ENCODE results near the gene PKD2L2.
"Not testable (repeated sequence)": the region's sequence is repeated elsewhere in the genome, so short reads cannot be mapped to it uniquely, and the experiment has no call there.

The PKD2L2 gene

DNA sequence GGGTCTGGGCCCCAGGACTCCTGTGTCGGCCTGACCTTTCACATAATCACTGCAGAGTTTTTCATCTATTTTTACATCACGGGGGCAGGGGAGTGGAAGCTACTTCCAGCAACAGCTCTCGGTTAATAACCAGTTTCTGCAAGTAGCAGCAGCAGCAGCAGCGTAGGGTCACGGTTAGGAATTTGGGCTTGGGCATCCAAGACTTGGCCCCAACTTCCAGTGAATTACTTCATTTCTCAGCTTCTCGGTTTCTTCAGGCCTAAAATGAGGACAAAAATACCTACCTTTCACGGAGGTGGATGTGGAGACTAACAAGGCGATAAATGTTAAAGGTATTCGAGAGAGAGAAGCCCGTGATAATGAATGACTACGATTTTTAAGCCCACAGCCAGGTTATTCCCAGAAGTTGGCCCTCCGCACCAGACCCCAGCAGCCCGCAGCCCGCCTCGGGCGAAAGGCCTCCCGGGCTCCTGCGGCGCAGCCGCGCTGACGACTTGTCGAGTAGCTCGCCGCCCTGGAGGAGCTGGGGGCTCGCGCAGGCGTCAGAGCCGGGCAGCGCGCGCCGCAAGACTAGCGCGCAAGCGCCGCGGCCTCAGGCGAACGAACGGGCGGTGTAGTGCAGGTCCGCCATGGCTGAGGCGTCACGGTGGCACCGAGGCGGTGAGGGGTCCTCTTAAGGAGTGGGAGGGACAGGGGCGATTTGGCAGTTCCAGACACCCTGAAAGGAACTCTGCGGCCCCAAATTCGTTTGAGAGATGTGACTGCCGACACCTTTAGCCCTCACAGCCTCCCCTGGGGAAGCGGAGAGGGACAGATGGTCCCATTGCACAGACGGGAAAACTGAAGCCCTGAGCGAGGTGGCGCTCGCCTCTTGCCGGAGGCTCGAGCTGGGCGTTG lies at the start of gene PKD2L2:
TSS of gene PKD2L2 (plus strand) at position 595 of the 897 bp plus-strand sequence. CDS start at position 630, 35 bp downstream.
- peak; percentile 48 to 73 (median 60) for DNase-seq

DNA sequence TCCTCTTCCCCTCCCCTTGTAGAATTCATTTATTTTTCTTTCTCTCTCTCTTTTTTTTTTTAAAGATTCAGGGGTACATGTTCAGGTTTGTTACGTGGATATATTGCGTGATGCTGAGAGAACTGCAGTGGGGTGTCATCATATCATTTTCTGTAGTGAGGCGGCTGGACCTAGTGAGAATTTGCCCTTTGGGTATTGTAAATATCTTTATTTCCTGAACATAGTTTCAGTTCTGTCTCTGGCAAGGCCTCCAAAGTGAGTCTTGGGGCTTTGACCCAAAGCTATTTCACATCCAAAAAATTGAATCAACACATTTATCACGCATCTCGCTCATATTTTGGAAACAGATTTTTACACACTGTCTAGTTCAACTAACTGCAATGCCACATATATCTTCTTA lies 47.0 kb upstream of the PKD2L2 start:
- no peak for DNase-seq

GRCh38 chr5:137843676-137844299 lies 45.5 kb upstream of the PKD2L2 start:
- DNase-seq, result no peak

GRCh38 chr5:137845472-137845871 lies 43.8 kb upstream of the PKD2L2 start:
- no peak for DNase-seq

DNA sequence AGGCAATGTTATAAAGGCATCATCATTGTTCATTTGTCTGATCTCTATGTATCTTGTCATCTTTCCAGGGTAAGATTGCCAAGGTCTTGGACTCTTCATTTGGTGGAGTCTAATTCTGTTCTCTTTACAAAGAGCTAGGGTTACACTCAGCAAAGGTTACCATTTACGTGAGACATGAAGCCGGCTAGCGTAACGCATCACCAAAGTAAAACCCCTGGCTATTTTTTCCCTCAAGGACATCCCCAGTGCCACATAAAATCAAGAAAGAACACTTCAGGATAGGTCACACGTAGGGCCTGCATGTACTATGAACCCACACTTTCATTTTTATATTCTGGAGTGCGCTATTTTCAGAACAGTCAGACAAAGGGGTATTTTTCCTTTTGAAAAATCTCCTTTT lies 41.6 kb upstream of the PKD2L2 start:
- no peak for DNase-seq

- DNase-seq, result not testable (repeated sequence)
These were observed 36.1 kb upstream of the PKD2L2 start for GRCh38 chr5:137853165-137853564.

DNA sequence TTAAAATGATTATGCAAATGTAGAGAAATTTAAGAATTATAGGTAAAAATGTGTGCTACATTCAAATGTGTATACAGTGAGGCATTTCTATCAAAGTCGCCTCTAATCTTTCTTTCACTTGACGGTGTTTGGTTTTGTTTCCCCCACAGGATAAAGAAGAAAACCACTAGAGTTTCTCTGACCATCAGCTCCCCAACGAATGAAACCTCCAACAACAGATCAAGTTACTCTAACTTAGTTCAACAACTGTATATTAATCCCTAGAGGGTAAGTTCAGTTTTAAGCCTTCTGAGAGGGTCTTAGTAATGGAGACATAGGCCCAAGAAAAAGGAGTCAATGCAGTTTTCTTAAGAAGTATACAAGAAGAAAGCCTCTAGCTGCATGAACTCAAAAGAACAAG lies 33.1 kb upstream of the PKD2L2 start:
- no peak for DNase-seq

- no peak for DNase-seq
These were observed 32.1 kb upstream of the PKD2L2 start for GRCh38 chr5:137856916-137857862.

GRCh38 chr5:137858223-137858916 lies 30.9 kb upstream of the PKD2L2 start:
- DNase-seq, result no peak

GRCh38 chr5:137858954-137859353 lies 30.3 kb upstream of the PKD2L2 start:
- no peak for DNase-seq

DNA sequence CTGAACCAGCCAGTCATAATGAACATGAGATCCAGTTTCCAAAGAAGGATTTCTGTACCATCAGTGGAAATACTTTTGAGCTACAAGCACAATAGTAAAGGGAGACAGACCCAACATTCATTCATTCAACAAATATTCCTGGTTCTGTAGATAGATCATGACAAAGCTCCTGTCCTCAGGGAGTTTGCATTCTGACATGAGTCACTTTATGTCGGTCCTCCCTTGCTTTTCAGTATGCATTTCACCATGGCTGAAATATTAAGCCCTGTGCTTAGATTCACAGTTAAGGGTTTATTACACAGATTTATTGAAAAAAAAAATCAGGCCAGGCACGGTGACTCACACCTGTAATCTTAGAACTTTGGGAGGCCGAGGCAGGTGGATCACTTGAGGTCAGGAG lies 27.0 kb upstream of the PKD2L2 start:
- DNase-seq, result no peak

DNA sequence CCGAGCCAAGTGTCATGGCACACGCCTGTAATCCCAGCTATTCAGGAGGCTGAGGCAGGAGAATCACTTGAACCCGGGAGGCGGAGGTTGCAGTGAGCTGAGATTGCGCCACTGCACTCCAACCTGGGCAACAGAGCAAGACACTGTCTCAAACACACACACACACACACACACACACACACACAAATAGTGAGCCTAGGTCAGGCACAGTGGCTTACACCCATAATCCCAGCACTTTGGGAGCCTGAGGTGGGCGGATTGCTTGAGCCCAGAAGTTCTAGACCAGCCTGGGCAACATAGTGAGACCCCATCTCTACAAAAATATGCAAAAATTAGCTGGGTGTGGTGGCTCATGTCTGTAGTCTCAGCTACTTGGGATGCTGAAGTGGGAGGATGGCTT lies 25.6 kb upstream of the PKD2L2 start:
- not testable (repeated sequence) for DNase-seq

DNA sequence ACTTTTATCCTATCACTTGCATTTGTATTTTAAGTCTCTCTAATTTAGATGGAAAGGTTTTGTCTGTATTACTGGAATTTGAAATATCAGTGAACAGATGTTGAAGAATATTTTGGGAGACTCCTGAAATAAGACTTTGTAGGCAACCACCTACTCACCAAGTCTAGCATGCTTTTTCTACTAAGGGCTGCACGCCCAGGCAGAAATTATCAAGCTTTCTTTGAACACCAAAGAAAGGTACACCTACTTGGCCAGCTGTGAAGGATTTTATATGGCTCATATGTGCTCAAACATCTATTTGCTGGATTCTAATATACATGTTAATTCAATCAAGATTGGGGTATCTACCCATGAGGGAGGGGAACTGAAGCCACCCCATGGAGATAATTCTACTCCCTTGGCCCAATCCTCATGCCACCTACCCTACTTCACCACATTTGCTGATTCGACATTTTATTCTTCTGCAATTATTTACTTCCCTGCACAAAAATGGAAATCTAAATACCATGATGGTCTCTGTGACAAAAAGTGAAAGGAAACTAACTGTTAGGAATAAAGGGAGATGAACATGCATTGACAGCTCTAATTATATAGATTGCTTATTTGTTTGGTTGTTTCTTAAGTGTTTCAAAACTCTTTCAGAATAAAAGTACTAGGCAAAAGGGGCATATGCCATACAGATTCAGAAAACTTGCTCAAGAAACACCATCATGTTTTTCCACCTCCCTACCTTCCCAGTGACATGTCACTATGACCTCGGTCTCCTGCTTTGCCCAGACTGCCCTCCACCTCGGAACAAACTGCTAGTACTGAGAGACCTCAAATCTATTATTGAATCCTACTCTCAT lies 22.5 kb upstream of the PKD2L2 start:
- no peak for DNase-seq

DNA sequence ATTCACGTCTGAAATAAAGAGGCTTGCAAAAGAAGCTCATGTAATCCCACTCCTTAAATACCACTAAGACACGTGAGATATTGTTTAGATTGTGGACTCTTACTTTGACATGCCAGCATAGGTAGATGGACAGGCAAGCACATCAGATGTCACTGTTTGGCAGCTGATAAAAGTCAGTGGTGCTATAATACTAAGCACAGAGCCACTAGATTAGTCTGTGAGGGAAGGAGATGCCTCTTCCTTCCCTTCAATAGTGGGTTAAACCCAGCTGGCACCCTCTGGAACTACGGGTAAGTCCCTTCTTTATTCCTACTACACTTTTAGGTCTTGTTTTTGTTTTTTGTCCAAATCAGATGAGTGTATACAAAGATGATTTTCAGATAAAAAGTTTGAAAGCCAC lies 21.6 kb upstream of the PKD2L2 start, which contains the start of gene MYOT:
TSS of gene MYOT (plus strand) at position 197 of the 400 bp plus-strand sequence. CDS start 2,792 bp downstream, outside the sequence.
- no peak for DNase-seq

- DNase-seq, result no peak
These were observed 18.5 kb upstream of the PKD2L2 start for GRCh38 chr5:137870647-137871339.

- DNase-seq, result no peak
These were observed 17.7 kb upstream of the PKD2L2 start for GRCh38 chr5:137871571-137871970.

GRCh38 chr5:137872466-137872865 lies 16.8 kb upstream of the PKD2L2 start:
- no peak for DNase-seq

GRCh38 chr5:137876101-137876500 lies 13.2 kb upstream of the PKD2L2 start:
- no peak for DNase-seq

DNA sequence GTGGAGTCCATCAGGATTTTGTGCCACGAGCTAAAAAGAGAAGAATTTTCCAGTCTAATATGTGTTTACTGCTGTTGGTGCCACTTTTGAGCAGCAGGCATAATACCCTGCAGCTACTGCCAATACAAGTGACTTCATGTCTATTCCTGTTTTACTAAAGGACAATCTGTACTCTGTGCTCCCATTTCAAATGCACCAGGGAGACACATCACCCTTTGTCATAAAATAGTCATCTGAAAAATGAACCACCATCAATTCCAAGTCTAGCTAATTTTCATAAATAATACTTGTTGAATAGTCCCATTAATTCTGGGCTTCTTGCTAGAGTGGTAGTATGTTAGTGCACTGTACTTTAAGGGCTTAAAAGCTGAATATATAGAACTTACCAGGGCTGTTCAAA lies 8.9 kb upstream of the PKD2L2 start:
- DNase-seq, result no peak

- no peak for DNase-seq
These were observed 1.4 kb upstream of the PKD2L2 start for GRCh38 chr5:137887831-137888230.

DNA sequence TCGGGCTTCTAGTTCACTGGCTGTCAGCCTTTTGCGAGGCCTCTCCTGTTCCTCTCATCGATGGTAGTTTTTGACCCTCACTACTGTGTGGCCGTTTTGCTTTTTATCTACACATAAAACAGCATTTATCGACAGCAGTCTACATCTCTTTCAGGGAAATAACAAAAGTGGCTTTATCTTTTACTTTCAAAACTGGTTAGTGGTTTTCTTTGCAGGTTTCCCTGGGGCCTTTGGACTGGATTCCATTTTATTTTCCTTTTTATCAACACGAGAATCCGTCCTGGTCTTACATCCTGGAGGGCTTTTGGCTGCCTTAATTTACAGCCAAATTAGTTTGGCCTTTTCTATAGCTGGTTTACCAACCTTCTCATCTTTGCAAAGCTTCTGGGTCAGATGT lies 793 bp upstream of the PKD2L2 start:
- DNase-seq, result no peak

Measured in activated naive CD4-positive, alpha-beta T cell (primary cell).